ENCODE measurements around the gene EPM2AIP1.

EPM2AIP1 gene

GRCh38 chr3:36944641-36945270 lies 48.2 kb downstream of the EPM2AIP1 start, which contains the start of gene TRANK1:
TSS of gene TRANK1 (minus strand) at chr3:36945054. CDS start at chr3:36944809, 245 bp downstream.
- DNase-seq, result peak; percentile 74 to 77

GRCh38 chr3:36944012-36944640 lies 48.8 kb downstream of the EPM2AIP1 start:
- DNase-seq, result peak; percentile 30 to 33

GRCh38 chr3:36943601-36944000 lies 49.3 kb downstream of the EPM2AIP1 start:
- DNase-seq, result peak in 1 of 2 donors; percentile 22

GRCh38 chr3:36942638-36943248 lies 50.2 kb downstream of the EPM2AIP1 start:
- DNase-seq, result no peak

- no peak for DNase-seq
These were observed 51.3 kb downstream of the EPM2AIP1 start for GRCh38 chr3:36941658-36942057.

GRCh38 chr3:36941162-36941561 lies 51.8 kb downstream of the EPM2AIP1 start:
- DNase-seq, result no peak

- no peak for DNase-seq
These were observed 55.4 kb downstream of the EPM2AIP1 start for GRCh38 chr3:36937492-36937891.
